NAMALWA (cell line): ENCODE results near the gene QARS1.

ENCODE experiments used
- DNase-seq: peaks from one replicate; pipeline ENCODE4 v3.0.0-alpha.2; 2015; ENCODE audit warnings: low spot score

Gene QARS1

GRCh38 chr3:49053543-49053942 lies 51.0 kb downstream of the QARS1 start:
- no peak for DNase-seq
